HL-60 (cell line): Measurements from ENCODE around the gene ARSJ.
A peak's percentile ranks its signal among the peaks of the same experiment; 100 is the strongest.

ENCODE experiments used
- DNase-seq, 2 experiments: peaks; one replicate each; pipeline ENCODE4 v3.0.0-alpha.2; 2010 to 2020; ENCODE audit warnings: low read depth in 1 of 2, low spot score in 1 of 2
- H3K27ac ChIP-seq: fragments of 250-450 bp; sonication (Bioruptor Pico); replicated peaks from 2 replicates; pipeline ENCODE4 v1.5.1; 2020; ENCODE audit warnings: mild to moderate bottlenecking, moderate library complexity
- H3K27me3 ChIP-seq: fragments of 250-450 bp; sonication (Bioruptor Pico); 2 replicates; pipeline ENCODE4 v1.5.1; 2021; ENCODE audit warnings: mild to moderate bottlenecking, moderate library complexity; ENCODE audit not compliant: insufficient read depth, poor library complexity, severe bottlenecking
- H3K4me3 ChIP-seq: replicated peaks from 2 replicates; pipeline ENCODE4 v1.5.1; 2011; ENCODE audit warnings: mild to moderate bottlenecking, control low read depth, low read length; ENCODE audit not compliant: insufficient read depth
- GABPA ChIP-seq: IDR thresholded peaks from 2 replicates; pipeline ENCODE4 v1.6.1; 2012; ENCODE audit warnings: low read depth
- POLR2AphosphoS5 ChIP-seq: IDR thresholded peaks from 2 replicates; pipeline ENCODE4 v1.6.1; 2012; ENCODE audit warnings: low read depth
- SPI1 ChIP-seq: IDR thresholded peaks from 2 replicates; pipeline ENCODE4 v1.6.1; 2012; ENCODE audit warnings: low read depth, mild to moderate bottlenecking, borderline replicate concordance
- TF ChIP-seq, protein P1 (sequence below): IDR thresholded peaks from one replicate; pipeline ENCODE4 v1.5.1; 2011; ENCODE audit warnings: low read length, control low read depth, inconsistent platforms; ENCODE audit not compliant: insufficient read depth
- TF ChIP-seq, protein P2 (sequence below): IDR thresholded peaks from 2 replicates; pipeline ENCODE4 v1.6.1; 2012; ENCODE audit warnings: low read depth; ENCODE audit not compliant: insufficient replicate concordance

The ARSJ gene

DNA sequence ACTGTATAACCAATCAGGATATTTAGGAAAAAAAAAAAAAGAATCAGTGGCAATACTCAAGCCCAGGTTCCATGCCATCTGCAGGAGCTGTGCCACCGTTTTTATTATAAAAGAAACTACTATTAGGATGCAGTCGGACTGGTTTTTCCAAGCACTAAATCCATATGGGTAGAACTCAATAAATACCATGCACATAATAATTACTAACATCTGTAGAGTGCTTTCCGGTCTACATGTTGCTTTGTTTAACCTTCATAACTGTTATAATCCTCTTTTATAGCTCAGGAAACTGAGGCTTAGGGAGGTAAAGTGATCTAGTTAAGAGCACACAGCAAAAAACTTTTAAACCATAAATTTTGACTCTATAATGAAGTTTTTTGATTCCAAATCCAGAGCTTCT is 24.0 kb downstream of the ARSJ start:
- H3K4me3 ChIP-seq, result no peak overlapping the region
- no peak overlapping the region for H3K27ac ChIP-seq
- no peaks in the 10 kb centered on the region for H3K27me3 ChIP-seq
- TF ChIP-seq SPI1 (no peak), POLR2AphosphoS5 (no peak), GABPA (no peak)
- TF ChIP-seq, protein P1, sequence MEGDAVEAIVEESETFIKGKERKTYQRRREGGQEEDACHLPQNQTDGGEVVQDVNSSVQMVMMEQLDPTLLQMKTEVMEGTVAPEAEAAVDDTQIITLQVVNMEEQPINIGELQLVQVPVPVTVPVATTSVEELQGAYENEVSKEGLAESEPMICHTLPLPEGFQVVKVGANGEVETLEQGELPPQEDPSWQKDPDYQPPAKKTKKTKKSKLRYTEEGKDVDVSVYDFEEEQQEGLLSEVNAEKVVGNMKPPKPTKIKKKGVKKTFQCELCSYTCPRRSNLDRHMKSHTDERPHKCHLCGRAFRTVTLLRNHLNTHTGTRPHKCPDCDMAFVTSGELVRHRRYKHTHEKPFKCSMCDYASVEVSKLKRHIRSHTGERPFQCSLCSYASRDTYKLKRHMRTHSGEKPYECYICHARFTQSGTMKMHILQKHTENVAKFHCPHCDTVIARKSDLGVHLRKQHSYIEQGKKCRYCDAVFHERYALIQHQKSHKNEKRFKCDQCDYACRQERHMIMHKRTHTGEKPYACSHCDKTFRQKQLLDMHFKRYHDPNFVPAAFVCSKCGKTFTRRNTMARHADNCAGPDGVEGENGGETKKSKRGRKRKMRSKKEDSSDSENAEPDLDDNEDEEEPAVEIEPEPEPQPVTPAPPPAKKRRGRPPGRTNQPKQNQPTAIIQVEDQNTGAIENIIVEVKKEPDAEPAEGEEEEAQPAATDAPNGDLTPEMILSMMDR, result no peak
- TF ChIP-seq, protein P2, sequence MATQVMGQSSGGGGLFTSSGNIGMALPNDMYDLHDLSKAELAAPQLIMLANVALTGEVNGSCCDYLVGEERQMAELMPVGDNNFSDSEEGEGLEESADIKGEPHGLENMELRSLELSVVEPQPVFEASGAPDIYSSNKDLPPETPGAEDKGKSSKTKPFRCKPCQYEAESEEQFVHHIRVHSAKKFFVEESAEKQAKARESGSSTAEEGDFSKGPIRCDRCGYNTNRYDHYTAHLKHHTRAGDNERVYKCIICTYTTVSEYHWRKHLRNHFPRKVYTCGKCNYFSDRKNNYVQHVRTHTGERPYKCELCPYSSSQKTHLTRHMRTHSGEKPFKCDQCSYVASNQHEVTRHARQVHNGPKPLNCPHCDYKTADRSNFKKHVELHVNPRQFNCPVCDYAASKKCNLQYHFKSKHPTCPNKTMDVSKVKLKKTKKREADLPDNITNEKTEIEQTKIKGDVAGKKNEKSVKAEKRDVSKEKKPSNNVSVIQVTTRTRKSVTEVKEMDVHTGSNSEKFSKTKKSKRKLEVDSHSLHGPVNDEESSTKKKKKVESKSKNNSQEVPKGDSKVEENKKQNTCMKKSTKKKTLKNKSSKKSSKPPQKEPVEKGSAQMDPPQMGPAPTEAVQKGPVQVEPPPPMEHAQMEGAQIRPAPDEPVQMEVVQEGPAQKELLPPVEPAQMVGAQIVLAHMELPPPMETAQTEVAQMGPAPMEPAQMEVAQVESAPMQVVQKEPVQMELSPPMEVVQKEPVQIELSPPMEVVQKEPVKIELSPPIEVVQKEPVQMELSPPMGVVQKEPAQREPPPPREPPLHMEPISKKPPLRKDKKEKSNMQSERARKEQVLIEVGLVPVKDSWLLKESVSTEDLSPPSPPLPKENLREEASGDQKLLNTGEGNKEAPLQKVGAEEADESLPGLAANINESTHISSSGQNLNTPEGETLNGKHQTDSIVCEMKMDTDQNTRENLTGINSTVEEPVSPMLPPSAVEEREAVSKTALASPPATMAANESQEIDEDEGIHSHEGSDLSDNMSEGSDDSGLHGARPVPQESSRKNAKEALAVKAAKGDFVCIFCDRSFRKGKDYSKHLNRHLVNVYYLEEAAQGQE, result no peak
- DNase-seq, result no peak

DNA sequence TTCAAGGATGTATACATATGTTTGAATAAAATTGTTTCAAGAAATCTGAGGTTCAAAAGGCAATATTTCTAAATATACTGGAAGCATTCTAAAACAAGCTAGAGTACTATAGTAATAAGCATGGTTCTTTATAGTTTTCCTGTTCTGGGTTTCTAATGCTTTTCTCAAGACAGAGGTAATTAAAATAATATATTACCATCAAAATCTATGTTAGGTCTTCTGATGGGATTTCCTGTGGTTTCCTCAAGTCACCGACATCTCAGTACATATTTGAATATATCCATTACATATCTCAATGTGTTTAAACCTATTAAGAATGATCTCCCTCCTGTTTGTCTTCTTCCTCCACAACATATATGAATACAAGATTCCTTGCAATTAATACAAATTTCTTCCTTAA is 25.6 kb downstream of the ARSJ start:
- no peak for DNase-seq
- TF ChIP-seq GABPA, result no peak
- TF ChIP-seq, protein P1, result no peak
- TF ChIP-seq, protein P2, result no peak
- no peak for TF ChIP-seq POLR2AphosphoS5
- Histone ChIP-seq H3K27ac (no peak overlapping the region), H3K4me3 (no peak overlapping the region), H3K27me3 (no peaks in the 10 kb centered on the region)

DNA sequence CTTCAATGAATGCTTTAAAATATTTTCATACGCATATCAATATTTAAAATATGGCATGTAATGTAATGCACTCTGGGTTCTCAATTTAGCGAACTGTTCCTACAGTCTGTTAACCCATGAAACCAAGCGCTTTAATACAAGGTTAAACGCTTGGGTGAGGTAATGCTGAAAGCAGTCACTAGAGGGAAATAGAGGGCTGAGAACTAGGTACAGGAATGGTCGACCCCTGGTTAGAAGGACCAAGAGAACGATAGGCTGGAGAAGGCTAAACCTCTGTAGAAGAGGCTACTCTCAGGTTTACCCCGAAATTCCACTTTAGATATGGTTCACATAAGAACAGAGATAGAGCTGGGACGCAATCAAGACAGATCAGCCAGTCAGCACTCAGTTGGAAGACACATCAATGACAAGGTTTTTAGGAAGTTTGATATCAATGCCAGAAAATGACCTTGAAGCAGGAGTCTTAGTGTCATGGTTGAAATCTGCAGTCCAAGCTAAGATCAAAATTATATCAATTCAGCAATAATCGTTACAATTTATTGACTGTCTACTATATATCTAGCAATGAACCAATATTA is 26.9 kb downstream of the ARSJ start:
- TF ChIP-seq, protein P1, result peak; percentile 53
- TF ChIP-seq, protein P2, result no peak
- no peak overlapping the region for H3K27ac ChIP-seq
- no peaks in the 10 kb centered on the region for H3K27me3 ChIP-seq
- peak in 1 of 2 experiments; percentile 13 for DNase-seq
- H3K4me3 ChIP-seq, result no peak overlapping the region
